Loucy (cell line): Measurements from ENCODE around the gene UNC13D.
"Not testable (repeated sequence)": the region's sequence is repeated elsewhere in the genome, so short reads cannot be mapped to it uniquely, and the experiment has no call there.

Experiments used
- EZH2phosphoT487 ChIP-seq: fragments of 200-600 bp; IDR thresholded peaks from 2 replicates; pipeline ENCODE4 v1.6.1; 2018; ENCODE audit warnings: antibody characterized with exemption, mild to moderate bottlenecking, moderate library complexity, borderline replicate concordance
- TF ChIP-seq, protein P1 (sequence below): fragments of 200-600 bp; sonication (generic); conservative IDR thresholded peaks from 2 replicates; pipeline ENCODE4 v1.5.1; 2014; ENCODE audit warnings: mild to moderate bottlenecking, antibody characterized with exemption, low read length

DNA sequence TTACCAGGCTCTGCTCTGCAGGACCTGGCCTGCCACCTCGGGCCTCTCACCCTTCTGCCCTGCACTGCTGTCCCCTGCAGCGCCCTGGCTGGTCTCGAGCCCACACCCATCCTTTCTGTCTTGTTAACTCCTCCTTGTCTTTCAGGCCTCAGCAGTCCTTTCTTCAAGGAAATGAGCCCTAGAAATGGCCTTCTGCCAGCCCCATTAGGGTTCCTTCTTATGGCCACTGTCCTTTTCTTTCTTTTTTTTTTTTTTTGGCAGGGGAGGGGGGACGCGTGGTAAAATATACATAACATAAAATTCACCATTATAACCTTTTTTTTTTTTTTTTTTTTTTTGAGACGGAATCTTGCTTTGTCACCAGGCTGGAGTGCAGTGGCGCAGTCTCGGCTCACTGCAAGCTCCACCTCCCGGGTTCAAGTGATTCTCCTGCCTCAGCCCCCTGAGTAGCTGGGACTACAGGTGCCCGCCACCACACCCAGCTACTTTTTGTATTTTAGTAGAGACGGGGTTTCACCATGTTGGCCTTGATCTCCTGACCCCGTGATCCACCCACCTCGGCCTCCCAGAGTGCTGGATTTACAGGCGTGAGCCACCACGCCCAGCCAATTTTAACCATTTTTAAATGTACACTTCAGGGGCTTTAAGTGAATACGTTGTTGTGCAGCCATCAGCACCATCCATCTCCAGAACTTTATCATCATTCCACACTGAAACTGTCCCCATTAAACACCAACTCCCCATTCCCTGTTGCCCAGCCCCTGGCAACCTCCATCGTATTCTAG lies 21.4 kb upstream of the UNC13D start:
- TF ChIP-seq, protein P1, sequence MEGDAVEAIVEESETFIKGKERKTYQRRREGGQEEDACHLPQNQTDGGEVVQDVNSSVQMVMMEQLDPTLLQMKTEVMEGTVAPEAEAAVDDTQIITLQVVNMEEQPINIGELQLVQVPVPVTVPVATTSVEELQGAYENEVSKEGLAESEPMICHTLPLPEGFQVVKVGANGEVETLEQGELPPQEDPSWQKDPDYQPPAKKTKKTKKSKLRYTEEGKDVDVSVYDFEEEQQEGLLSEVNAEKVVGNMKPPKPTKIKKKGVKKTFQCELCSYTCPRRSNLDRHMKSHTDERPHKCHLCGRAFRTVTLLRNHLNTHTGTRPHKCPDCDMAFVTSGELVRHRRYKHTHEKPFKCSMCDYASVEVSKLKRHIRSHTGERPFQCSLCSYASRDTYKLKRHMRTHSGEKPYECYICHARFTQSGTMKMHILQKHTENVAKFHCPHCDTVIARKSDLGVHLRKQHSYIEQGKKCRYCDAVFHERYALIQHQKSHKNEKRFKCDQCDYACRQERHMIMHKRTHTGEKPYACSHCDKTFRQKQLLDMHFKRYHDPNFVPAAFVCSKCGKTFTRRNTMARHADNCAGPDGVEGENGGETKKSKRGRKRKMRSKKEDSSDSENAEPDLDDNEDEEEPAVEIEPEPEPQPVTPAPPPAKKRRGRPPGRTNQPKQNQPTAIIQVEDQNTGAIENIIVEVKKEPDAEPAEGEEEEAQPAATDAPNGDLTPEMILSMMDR, result not testable (repeated sequence)
- TF ChIP-seq EZH2phosphoT487, result not testable (repeated sequence)
